Stimulated activated CD8-positive, alpha-beta memory T cell treated with anti-CD3 and anti-CD28 coated beads, Interleukin-12 subunit alpha, Interleukin-12 subunit beta, amount 100 ng/mL, for 24 hours (primary cell): ENCODE data around the gene IL1R1.
A peak's percentile ranks its signal among the peaks of the same experiment; 100 is the strongest.
"Not testable (repeated sequence)": the region's sequence is repeated elsewhere in the genome, so short reads cannot be mapped to it uniquely, and the experiment has no call there.

Experiments used
- DNase-seq: peaks from one replicate; pipeline ENCODE4 v3.0.0-alpha.2; 2020; ENCODE audit errors: extremely low read depth

Gene IL1R1, protein sequence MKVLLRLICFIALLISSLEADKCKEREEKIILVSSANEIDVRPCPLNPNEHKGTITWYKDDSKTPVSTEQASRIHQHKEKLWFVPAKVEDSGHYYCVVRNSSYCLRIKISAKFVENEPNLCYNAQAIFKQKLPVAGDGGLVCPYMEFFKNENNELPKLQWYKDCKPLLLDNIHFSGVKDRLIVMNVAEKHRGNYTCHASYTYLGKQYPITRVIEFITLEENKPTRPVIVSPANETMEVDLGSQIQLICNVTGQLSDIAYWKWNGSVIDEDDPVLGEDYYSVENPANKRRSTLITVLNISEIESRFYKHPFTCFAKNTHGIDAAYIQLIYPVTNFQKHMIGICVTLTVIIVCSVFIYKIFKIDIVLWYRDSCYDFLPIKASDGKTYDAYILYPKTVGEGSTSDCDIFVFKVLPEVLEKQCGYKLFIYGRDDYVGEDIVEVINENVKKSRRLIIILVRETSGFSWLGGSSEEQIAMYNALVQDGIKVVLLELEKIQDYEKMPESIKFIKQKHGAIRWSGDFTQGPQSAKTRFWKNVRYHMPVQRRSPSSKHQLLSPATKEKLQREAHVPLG

DNA sequence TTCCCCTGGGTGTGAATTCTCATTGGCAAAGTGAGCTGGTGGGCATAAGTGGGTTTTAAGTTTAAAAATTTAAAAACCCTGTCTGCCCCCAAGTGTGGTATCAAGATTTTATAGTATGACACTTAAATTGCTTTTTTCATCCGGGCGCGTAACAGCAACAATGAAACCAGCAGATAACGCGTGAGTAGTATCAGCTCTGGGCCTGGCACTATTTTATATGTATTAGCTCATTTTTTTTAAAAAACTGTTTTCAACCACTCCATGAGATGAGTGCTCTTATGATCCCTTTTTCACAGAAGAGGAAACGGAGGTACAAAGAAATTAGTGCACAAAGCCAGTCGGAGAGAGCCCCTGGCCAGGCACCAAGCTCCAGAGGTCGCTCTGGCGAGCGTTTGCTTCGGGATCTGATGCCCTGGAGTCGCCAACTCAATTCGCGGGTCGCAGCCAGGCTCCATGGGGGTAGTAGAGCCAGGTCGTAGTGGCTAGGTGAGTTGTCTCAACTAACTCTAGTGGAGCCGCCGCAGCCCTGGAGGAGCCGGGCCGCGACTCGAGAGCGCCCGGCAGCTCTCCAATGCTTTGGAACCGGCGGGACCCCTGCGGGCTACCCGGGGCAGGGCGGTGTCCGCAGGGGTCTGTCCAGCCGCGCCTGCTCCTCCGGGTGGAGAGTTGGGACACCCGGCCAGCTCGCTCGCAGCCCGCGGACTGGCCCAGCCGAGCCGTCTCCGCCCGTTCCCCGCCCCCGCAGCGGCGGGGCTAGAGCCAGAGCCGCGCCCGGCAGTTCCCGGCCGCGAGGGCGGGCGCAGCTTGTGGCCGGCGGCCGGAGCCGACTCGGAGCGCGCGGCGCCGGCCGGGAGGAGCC lies at the start of gene IL1R1:
TSS of gene IL1R1 (plus strand) at position 777 of the 859 bp plus-strand sequence. CDS start 14,979 bp downstream, outside the sequence.
- no peak for DNase-seq

DNA sequence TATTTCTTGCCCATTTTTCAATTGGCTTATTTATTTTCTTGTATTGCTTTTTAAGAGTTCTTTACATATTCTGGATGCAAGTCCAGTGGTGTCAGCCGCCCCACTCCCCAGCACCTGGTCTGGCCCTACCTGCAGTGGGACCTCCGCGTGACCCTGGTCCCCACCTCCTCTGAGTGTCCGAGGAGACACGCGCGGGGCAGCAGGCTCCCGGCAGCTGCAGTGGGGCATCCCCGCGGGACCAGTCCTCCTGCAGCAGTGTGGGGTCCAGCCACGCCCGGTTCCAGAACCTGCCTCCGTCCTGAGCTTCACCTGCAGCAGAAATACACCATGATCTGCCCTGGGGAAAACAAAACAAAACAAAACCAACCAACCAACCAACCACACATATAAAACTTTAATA lies 48.9 kb upstream of the IL1R1 start:
- DNase-seq: no peak

DNA sequence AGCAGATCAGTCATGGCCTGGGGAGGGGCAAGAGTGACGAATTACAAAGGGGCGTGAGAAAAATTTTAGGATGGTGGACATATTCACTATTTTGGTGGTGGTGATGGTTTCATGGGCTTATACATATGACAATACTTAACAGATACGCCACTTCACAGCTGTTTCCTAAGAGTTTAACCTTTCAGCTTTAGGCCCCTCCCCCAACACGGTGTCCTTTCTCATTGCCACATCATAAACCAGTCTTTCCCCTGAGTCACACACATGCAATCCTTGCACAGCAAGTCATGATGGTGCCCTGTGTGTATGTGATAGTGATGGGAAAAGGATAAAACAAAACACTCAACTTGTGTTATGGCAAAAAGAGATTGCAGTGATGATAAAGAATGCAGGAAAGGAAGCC lies 47.6 kb upstream of the IL1R1 start:
- no peak for DNase-seq

DNA sequence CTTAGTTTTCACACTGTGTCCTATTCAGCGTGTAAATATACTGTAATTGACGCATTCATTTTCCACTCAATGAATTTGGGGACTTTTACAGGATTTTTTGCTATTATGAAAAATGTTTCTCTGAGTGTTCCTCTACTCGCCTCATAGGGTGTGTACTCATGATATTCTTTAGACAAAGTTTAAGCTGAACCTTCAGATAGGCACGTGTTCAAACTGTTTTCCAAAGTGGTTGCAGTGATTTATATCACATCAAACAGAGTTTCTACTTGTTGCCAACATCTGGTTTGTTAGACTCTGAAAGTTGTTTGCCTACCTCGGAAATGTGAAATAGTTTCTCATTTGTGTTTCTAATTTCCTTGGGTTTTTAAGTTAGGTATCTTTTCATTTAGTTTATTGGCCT lies 46.4 kb upstream of the IL1R1 start:
- no peak for DNase-seq

DNA sequence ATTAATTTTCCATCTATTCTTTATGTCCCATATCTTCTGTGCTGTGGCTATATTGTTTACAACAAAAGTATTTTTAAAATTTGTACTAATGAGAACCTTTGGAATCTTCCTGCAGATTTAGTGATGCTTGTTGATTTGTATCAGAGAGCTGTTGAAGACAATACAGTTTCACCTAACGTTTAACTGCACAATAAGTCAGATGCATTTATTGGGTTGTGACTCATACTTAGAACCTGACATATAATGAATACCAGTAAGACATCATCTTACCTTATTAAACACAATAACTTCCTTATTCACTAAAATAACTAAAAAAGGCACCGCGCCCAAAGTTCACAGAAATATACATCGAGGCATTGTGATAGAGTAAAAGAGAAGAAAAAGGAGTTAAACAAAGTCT lies 43.8 kb upstream of the IL1R1 start:
- no peak for DNase-seq

DNA sequence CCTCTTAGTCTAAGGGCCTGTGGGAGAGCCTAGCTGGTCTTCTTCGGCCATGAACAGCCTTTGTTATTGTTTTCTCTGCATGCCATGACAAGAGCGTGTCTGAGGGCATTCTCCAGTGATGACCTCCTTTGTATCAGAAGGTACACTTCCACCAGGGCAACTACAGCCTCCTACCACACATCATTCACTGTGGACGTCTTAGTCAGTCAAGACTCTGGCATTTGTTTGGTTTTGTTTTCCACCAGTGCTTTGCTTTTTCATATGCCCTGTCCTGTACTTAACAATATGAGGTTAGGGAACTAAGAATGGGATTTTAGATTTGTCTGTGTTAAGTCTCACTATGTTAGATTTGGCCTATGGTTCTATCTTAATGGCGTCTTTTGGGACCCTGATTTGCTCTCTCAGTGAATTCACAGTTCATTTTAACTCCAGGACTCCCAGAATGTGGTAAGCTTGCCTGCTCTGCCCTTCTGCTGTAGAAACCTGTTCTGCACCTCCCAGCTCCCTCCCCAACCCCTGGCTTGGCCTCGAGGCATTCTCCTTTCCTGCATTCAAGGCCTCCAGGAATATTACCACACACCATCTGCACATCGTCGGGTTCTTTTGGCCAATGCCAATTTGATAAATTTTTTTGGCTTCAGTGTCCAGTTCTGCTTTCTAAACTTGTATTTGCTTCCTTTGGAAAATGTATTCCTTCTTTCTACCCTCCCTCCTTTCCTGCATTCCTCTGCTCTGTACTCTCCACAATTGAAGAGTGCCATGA lies 42.8 kb upstream of the IL1R1 start:
- no peak for DNase-seq

DNA sequence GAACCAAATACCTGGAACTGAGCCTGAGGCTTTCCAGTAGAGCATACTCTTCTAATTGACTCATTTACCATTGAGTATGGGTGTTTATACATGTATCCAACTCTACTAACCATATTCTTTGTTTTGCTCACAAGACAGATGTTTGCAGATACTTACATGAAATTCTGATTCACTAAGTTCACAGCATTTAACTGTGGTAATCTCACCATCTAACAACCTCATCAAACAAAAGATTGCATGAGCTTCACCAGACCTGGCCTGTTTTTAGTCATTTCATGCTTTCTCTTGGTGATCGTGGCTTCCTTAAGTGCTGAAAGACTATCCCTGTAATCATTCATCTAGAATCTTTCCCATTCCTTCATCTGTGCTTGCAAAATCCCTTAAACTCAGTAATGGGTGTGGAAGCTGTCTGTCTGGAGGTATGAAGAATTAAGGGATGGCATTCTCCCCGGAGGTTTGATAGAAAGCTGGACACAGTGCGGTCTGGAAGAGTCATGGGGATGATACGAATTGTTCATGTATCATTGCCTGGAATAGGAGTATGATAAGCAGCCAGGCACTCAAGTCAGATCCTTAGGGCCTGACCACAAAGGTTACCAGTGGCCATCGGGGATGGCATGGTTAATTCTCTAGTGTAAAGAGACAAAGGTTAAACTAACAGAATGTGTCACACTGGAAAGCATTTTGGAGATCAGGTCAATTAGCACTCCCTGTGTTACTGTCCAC lies 42.0 kb upstream of the IL1R1 start:
- no peak for DNase-seq

DNA sequence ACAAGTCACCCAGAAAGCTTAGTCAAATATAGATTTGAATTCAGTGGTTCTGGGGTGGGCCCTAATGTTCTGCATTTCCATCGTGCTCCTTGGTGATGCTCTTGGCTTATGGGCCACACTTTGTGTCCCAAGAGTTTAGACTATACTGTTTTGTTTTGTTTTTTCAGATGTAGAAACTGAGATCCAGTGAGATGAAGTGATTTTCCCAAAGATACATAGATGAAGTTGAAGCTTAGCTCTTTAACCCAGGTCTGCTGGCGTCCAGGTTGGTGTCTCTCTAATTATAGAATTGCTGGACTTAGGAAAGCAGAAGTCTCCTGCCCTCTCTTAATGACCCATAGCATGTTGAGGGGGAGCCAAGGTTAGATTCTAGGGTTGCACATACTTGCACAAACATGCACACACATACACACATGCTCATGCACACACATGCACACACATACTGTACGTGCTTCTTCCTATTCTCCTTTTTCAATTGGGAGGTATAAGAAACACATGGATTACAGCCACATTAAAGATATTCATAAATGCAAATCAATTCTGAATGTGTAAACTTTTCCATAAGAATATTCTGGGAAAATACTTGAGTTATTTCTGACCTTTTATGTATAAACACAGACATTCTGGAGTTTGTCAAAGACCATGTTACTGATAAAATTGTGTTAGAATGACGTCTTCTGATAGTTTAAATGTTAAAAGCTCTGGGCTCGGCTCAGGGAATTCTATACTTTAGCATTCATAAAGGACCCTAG lies 41.3 kb upstream of the IL1R1 start:
- DNase-seq: no peak

DNA sequence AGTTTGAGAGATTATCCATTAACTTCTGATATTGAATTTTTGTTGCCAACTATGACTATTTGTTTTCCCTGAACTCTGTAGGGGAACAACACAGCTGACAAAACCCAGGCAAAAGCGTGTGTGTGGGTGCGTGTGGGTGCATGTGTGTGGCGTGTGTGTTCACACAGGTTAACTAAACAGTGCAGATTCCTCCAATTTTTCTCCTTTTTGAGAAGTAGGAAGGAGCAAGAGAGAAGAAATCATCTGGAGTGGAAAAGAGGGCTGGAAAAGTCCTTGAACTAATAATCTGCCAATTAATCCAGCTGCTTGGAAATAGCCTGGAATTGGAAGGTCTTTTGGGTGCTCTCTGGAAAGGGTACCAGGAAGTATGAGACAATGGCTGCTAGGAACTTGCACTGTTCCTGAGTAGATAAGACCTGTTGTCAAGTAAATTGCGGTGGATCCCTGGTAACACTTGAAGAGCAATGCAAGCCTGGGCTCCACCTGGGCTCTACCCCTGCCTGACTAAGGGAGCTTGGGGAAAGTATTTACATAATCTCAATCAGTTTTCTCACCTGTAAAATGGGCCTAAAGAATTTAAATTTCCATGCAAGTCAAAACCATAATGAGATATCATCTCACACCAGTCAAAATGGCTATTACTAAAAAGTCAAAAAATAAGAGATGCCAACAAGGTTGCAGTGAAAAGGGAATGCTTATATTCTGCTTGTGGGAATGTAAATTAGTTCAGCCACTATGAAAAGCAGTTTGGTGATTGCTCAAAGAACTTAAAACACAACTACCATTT lies 40.5 kb upstream of the IL1R1 start:
- no peak for DNase-seq

DNA sequence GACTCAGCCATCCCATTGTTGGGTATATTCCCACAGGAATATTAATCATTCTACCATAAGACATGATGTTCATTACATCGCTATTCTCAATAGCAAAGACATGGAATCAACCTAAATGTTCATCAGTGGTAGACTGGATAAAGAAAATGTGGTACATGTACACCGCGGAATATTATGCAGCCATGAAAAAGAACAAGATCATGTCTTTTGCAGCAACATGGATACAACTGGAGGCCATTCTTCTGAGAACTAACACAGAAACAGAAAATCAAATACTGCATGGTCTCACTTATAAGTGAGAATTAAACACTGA lies 40.0 kb upstream of the IL1R1 start:
- not testable (repeated sequence) for DNase-seq

DNA sequence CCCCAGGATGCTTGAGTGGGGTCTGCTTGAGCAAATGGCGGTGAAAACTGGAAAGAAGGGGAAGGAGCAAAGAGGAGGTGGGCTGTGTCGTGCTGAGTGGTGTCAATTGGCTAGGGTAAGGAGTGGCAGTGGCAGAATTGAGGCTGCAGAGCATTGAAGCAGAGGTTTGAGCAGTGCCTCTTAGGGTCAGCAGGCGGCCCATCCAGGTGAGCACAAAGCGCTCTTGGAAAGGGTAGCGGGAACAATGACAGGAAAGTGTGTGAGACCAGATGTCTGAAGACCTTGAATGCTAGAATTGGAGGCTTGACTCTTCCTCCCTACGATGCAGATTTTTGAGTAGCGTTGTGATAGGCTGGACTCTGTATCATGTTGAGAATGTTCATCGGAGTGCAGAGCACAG lies 39.3 kb upstream of the IL1R1 start:
- no peak for DNase-seq

DNA sequence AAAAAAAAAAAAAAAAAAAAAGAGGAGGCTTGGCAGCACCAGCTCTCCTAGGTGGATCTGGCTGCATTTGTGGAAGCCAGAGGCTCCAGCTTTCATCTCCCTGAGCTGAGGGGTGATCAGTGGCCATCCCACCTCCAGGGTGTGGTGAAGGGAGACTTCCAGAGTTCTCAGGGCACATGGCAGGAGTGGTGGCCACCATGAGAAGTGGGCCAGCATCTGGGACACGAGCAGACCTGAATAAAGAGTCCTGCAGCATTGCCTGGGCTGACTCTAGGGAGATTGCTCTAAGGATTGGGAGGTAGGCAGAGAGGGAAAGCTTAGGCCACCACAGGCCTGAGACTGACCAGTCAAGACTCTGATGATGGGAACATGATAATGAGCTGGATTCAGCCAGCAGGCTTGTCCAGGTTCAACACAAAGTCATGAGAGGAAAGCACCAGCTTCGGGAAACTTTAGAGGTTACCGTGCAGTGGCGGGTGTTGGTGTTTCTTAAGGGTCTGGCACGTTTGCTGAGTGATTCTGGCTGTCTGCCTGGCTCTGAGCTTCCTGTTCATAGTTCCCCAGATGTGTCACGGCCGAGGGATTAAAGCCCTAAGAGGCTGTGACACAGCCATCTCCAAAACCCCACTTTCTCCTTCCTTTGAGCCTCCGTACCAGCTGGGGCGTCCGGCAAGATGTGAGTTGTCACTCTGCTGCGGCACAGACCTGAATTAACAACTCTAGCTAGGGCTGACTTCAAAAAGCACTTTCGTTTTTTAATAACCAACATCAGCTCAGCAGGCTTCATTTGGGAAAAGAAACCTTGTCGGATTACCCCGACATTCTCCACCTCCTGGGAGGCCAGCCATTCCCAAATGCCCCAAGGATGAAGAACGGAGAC lies 38.3 kb upstream of the IL1R1 start:
- peak; percentile 50 for DNase-seq

DNA sequence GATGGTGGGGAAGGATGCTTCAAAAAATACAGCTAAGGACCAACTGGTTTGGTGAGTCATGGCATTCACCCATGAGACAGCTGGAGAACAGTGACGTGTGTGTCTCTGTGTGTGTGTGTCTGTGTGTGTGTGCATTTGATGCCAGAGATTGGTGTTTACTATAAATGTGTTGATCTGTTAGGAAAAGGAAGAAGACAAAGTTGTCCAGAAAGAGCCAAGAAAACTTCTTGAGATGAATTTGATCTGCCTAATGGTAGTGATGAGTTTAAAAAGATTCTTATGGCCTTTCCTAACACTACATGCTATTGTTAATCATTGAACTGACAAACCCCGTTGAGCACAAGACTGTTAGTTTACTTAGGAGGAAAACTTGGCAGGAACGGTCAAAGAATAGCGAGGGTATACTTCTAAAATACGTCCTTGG lies 36.4 kb upstream of the IL1R1 start:
- no peak for DNase-seq

DNA sequence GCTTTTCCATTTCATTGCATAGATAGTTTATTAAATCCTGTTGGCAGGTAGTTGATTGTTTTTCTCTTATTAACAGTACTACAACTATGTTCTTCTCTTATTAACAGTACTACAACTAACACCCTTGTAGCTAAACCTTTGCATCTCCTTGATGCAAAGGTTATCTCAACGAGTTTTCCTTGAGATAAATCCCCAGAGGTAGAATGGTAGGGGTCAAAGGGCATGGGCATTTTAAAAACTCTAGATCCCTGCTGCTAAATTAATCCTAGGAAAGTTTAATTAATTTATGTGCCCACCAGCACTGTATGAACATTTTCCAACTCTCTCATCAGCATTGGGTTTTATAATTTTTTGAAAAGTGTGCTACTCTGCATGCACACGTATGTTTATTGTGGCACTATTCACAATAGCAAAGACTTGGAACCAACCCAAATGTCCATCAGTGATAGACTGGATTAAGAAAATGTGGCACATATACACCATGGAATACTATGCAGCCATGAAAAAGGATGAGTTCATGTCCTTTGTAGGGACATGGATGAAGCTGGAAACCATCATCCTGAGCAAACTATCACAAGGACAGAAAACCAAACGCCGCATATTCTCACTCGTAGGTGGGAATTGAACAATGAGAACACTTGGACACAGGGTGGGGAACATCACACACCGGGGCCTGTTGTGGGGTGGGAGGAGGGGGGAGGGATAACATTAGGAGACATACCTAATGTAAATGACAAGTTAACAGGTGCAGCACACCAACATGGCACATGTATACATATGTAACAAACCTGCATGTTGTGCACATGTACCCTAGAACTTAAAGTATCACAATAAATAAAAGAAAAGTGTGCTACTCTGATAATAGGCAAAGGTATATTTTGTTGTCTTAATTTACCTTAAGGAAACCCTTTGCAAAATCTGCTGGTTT lies 35.5 kb upstream of the IL1R1 start:
- not testable (repeated sequence) for DNase-seq

DNA sequence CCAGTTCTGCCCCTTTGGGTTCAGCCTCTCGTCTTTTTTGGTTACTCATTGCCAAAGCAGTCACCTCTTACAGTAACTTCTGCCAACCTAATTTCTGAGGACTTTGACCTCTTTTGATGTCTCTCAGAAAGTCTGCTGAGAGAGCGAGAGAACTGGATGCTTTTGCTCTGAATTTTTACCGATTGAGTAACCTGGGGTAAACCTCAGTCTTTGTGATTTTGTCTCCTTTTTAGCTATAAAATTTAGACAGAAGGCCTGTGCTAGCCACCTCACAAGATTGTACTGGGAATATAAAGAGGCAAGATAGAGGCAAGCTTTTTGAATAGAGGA lies 34.8 kb upstream of the IL1R1 start:
- no peak for DNase-seq

DNA sequence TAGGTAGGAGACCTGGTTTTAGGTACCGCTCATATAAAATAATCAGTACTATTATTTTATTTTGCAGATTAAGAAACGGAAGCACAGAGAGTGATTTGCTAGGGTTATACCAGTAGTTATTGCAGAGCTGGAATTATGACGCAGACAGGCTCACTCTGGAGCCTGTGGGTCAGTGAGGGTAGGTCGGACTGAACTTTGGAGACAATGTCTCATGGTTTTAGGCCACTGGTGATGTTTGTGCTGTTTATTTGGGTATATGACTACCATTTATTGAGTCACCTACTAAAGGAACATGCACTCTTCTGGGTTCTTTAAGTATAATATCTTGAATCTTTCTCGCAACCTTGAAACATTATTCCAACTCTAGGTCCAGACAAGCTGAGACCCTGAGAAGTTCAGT lies 33.5 kb upstream of the IL1R1 start:
- DNase-seq: no peak

DNA sequence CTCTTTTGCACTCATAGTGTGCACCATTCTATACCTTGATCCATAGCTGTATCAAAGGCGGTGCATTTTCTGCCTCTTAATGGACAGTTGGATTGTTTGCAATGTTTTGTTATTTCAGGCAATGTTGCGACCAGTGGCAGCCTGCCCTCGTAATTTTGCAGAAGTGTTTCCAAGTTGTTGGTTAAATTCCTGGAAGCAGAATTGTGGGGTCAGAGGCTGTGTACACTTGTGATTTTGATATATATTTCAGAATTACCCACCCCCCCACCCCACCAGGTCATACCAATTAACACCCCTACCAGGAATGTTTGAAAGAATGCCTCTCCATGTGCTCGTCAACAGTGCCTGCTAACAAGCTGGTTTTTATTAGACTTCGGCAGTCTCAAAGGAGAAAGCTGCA lies 32.4 kb upstream of the IL1R1 start:
- DNase-seq: no peak
